ENCODE measurements around the gene TMED6. TPM values are rescaled to one million over a fixed set of nuclear protein-coding genes. Genes with fewer than 3 reads are reported as not detected.

TMED6 gene
- total RNA-seq, 2 donors from 2014 or later: 0.75 TPM; not detected in 1

- peak overlapping the region; percentile 27 for H3K27ac Mint-ChIP-seq
- H3K4me3 Mint-ChIP-seq: no peak overlapping the region
- no peaks in the 10 kb centered on the region for H3K27me3 Mint-ChIP-seq
- ATAC-seq: no peak
- peaks cover 8% of the 10 kb centered on the region for H3K36me3 Mint-ChIP-seq (ENCODE audit: low read depth)
- peaks cover 15% of the 10 kb centered on the region for H3K4me1 Mint-ChIP-seq
- no peaks in the 10 kb centered on the region for H3K9me3 ChIP-seq (ENCODE audit: control insufficient read depth, low read length, poor library complexity, severe bottlenecking)
- DNase-seq: no peak
Observed at GRCh38 chr16:69315486-69316311, 35.9 kb downstream of the TMED6 start.

- H3K27me3 Mint-ChIP-seq: no peaks in the 10 kb centered on the region
- ATAC-seq (no peak), DNase-seq (no peak)
- no peaks in the 10 kb centered on the region for H3K9me3 ChIP-seq (ENCODE audit: control insufficient read depth, low read length, poor library complexity, severe bottlenecking)
- H3K36me3 Mint-ChIP-seq (ENCODE audit: low read depth): peaks cover 7% of the 10 kb centered on the region
- no peak overlapping the region for H3K27ac Mint-ChIP-seq
- peaks cover 19% of the 10 kb centered on the region for H3K4me1 Mint-ChIP-seq
- no peak overlapping the region for H3K4me3 Mint-ChIP-seq
Observed at GRCh38 chr16:69314534-69314933, 37.1 kb downstream of the TMED6 start.

- no peak for DNase-seq
- H3K4me1 Mint-ChIP-seq: peaks cover 19% of the 10 kb centered on the region
- H3K27me3 Mint-ChIP-seq: no peaks in the 10 kb centered on the region
- H3K36me3 Mint-ChIP-seq (ENCODE audit: low read depth): peaks cover 6% of the 10 kb centered on the region
- ATAC-seq: no peak
- peak overlapping the region; percentile 70 for H3K4me3 Mint-ChIP-seq
- H3K27ac Mint-ChIP-seq: no peak overlapping the region
- no peaks in the 10 kb centered on the region for H3K9me3 ChIP-seq (ENCODE audit: control insufficient read depth, low read length, poor library complexity, severe bottlenecking)
Observed at GRCh38 chr16:69313469-69313868, 38.1 kb downstream of the TMED6 start.

- peak overlapping the region; percentile 99 for H3K4me3 Mint-ChIP-seq
- H3K9me3 ChIP-seq (ENCODE audit: control insufficient read depth, low read length, poor library complexity, severe bottlenecking): no peaks in the 10 kb centered on the region
- H3K4me1 Mint-ChIP-seq: peaks cover 22% of the 10 kb centered on the region
- ATAC-seq (peak; percentile 37), DNase-seq (peak in 2 of 3 donors; percentile 21 to 31)
- H3K36me3 Mint-ChIP-seq (ENCODE audit: low read depth): peaks cover 6% of the 10 kb centered on the region
- no peaks in the 10 kb centered on the region for H3K27me3 Mint-ChIP-seq
- peak overlapping the region; percentile 98 for H3K27ac Mint-ChIP-seq
Observed at GRCh38 chr16:69311533-69312387, 39.8 kb downstream of the TMED6 start.

GRCh38 chr16:69310653-69311532 lies 40.7 kb downstream of the TMED6 start, which contains the start of gene VPS4A:
Gene VPS4A (plus strand): TSS chr16:69311350. CDS start chr16:69311512, 162 bp downstream.
- ATAC-seq: peak; percentile 98
- peak within 1 kb of the TSS; percentile 98 for H3K27ac Mint-ChIP-seq
- peak within 1 kb of the TSS; percentile 99 for H3K4me3 Mint-ChIP-seq
- H3K27me3 Mint-ChIP-seq: no peaks in the 10 kb centered on the region
- peaks cover 6% of the 10 kb centered on the region for H3K36me3 Mint-ChIP-seq (ENCODE audit: low read depth)
- no peaks in the 10 kb centered on the region for H3K9me3 ChIP-seq (ENCODE audit: control insufficient read depth, low read length, poor library complexity, severe bottlenecking)
- peaks cover 22% of the 10 kb centered on the region for H3K4me1 Mint-ChIP-seq
- peak; percentile 97 to 100 (median 98) for DNase-seq

GRCh38 chr16:69309316-69309715 lies 42.3 kb downstream of the TMED6 start:
- Mint-ChIP-seq H3K27me3 (no peaks in the 10 kb centered on the region), H3K4me3 (no peak overlapping the region), H3K36me3 (ENCODE audit: low read depth) (peaks cover 6% of the 10 kb centered on the region), H3K4me1 (peaks cover 19% of the 10 kb centered on the region), H3K27ac (no peak overlapping the region)
- DNase-seq (no peak), ATAC-seq (no peak)
- no peaks in the 10 kb centered on the region for H3K9me3 ChIP-seq (ENCODE audit: control insufficient read depth, low read length, poor library complexity, severe bottlenecking)

- H3K9me3 ChIP-seq (ENCODE audit: control insufficient read depth, low read length, poor library complexity, severe bottlenecking): no peaks in the 10 kb centered on the region
- ATAC-seq (no peak), DNase-seq (no peak)
- H3K27ac Mint-ChIP-seq: no peak overlapping the region
- H3K4me3 Mint-ChIP-seq: no peak overlapping the region
- H3K27me3 Mint-ChIP-seq: no peaks in the 10 kb centered on the region
- peaks cover 14% of the 10 kb centered on the region for H3K4me1 Mint-ChIP-seq
- peaks cover 6% of the 10 kb centered on the region for H3K36me3 Mint-ChIP-seq (ENCODE audit: low read depth)
Observed at GRCh38 chr16:69307856-69308255, 43.7 kb downstream of the TMED6 start.

- DNase-seq: no peak
- no peak overlapping the region for H3K27ac Mint-ChIP-seq
- no peaks in the 10 kb centered on the region for H3K9me3 ChIP-seq (ENCODE audit: control insufficient read depth, low read length, poor library complexity, severe bottlenecking)
- no peak overlapping the region for H3K4me3 Mint-ChIP-seq
- ATAC-seq: no peak
- H3K4me1 Mint-ChIP-seq: peaks cover 11% of the 10 kb centered on the region
- H3K36me3 Mint-ChIP-seq (ENCODE audit: low read depth): peaks cover 4% of the 10 kb centered on the region
- H3K27me3 Mint-ChIP-seq: no peaks in the 10 kb centered on the region
Observed at GRCh38 chr16:69307091-69307490, 44.5 kb downstream of the TMED6 start.

GRCh38 chr16:69306031-69306430 lies 45.6 kb downstream of the TMED6 start:
- H3K9me3 ChIP-seq (ENCODE audit: control insufficient read depth, low read length, poor library complexity, severe bottlenecking): no peaks in the 10 kb centered on the region
- DNase-seq: no peak
- H3K4me1 Mint-ChIP-seq: peaks cover 7% of the 10 kb centered on the region
- ATAC-seq: no peak
- peaks cover 2% of the 10 kb centered on the region for H3K36me3 Mint-ChIP-seq (ENCODE audit: low read depth)
- no peak overlapping the region for H3K4me3 Mint-ChIP-seq
- no peaks in the 10 kb centered on the region for H3K27me3 Mint-ChIP-seq
- H3K27ac Mint-ChIP-seq: no peak overlapping the region

- H3K4me1 Mint-ChIP-seq: peaks cover 2% of the 10 kb centered on the region
- no peak overlapping the region for H3K4me3 Mint-ChIP-seq
- H3K36me3 Mint-ChIP-seq (ENCODE audit: low read depth): peaks cover 4% of the 10 kb centered on the region
- no peaks in the 10 kb centered on the region for H3K9me3 ChIP-seq (ENCODE audit: control insufficient read depth, low read length, poor library complexity, severe bottlenecking)
- no peak overlapping the region for H3K27ac Mint-ChIP-seq
- DNase-seq (no peak), ATAC-seq (no peak)
- H3K27me3 Mint-ChIP-seq: no peaks in the 10 kb centered on the region
Observed at GRCh38 chr16:69302301-69302700, 49.3 kb downstream of the TMED6 start.

- H3K9me3 ChIP-seq (ENCODE audit: control insufficient read depth, low read length, poor library complexity, severe bottlenecking): no peaks in the 10 kb centered on the region
- peaks cover 4% of the 10 kb centered on the region for H3K36me3 Mint-ChIP-seq (ENCODE audit: low read depth)
- no peak for DNase-seq
- no peaks in the 10 kb centered on the region for H3K27me3 Mint-ChIP-seq
- peaks cover 2% of the 10 kb centered on the region for H3K4me1 Mint-ChIP-seq
- no peak for ATAC-seq
- no peak overlapping the region for H3K4me3 Mint-ChIP-seq
- no peak overlapping the region for H3K27ac Mint-ChIP-seq
Observed at GRCh38 chr16:69301861-69302260, 49.7 kb downstream of the TMED6 start.

- H3K4me3 Mint-ChIP-seq: no peak overlapping the region
- H3K36me3 Mint-ChIP-seq (ENCODE audit: low read depth): peaks cover 4% of the 10 kb centered on the region
- H3K9me3 ChIP-seq (ENCODE audit: control insufficient read depth, low read length, poor library complexity, severe bottlenecking): no peaks in the 10 kb centered on the region
- no peak for ATAC-seq
- H3K27ac Mint-ChIP-seq: no peak overlapping the region
- no peaks in the 10 kb centered on the region for H3K27me3 Mint-ChIP-seq
- DNase-seq: no peak
- H3K4me1 Mint-ChIP-seq: peaks cover 3% of the 10 kb centered on the region
Observed at GRCh38 chr16:69301187-69301586, 50.4 kb downstream of the TMED6 start.
